GM12874 (cell line): ENCODE measurements around the gene HLCS.

ENCODE experiments used
- TF ChIP-seq, protein P1 (sequence below): IDR thresholded peaks from 2 replicates; pipeline ENCODE4 v1.5.1; 2011; ENCODE audit warnings: low read depth, mild to moderate bottlenecking, control low read depth, low read length, moderate library complexity; ENCODE audit not compliant: insufficient read depth

Gene HLCS

DNA sequence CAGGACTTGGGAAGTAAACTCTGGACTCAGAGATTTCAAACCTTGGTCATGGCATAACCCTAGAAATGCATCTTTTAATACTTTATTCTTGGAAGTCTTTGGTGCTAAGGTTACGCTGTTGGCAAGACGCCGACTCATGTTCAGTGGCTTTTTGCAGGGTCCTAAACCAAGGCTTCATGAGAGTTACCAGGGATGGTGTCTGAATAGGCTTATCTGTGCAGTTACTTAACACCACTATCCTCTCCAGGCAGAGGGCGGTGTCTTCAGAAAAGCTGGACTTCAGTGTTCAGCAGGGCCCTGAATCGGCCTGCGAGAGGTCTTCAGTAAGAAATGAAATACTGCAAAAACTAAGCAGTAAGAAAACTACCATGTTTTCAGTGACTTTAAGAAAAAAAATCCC is 209.3 kb downstream of the HLCS start:
- TF ChIP-seq, protein P1, sequence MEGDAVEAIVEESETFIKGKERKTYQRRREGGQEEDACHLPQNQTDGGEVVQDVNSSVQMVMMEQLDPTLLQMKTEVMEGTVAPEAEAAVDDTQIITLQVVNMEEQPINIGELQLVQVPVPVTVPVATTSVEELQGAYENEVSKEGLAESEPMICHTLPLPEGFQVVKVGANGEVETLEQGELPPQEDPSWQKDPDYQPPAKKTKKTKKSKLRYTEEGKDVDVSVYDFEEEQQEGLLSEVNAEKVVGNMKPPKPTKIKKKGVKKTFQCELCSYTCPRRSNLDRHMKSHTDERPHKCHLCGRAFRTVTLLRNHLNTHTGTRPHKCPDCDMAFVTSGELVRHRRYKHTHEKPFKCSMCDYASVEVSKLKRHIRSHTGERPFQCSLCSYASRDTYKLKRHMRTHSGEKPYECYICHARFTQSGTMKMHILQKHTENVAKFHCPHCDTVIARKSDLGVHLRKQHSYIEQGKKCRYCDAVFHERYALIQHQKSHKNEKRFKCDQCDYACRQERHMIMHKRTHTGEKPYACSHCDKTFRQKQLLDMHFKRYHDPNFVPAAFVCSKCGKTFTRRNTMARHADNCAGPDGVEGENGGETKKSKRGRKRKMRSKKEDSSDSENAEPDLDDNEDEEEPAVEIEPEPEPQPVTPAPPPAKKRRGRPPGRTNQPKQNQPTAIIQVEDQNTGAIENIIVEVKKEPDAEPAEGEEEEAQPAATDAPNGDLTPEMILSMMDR: no peak

DNA sequence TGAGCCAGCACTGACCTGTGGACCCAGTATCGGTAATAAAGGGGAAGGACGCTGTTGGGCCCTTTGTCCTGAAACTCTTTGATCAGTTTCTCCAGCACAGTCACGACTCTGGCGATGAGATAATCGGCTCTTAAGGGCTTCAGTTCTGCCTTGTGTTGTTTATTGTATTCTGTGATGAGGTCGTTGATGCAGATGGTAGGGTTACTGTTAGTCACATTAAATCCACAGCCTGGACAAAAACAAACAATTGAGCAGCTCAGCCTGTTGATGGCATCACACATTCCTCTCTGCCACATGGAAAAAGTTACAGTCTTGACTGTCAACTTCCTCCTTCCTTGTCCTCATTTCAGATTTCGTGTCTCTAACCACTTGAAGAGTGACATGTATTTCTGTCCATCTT is 209.9 kb downstream of the HLCS start:
- TF ChIP-seq, protein P1: no peak

DNA sequence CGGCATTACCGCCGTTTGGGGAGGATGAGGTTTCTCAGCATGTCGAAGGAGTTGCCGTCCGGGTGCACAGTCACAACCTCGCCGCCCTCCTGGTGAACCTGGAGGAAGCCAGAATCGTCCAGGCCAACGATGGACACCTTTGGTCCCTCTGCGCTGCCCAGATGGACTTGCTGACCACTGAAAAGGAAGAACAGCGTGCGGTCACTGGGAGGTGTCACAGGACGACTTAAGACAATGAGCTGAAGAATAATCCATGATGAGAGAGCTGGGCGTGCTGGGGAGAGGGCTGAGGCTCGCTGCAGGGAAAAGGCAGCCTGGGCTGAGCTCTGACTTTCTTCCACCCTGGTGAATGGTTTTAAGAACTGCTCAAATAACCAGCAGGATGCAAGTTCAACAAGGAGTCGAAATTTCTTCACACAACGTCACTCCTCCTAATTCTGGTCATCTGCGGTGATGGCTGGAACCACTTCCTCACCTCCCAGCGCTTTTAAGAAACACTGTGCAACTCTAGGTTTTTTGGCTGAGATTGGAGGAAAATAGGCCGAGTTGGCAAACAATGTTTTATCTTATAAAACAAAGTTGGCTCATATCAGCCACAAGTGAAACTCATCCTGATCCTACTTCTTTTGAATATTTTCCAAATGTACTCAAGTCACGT is 212.1 kb downstream of the HLCS start:
- TF ChIP-seq, protein P1: no peak

GRCh38 chr21:36753556-36753955 is 212.9 kb downstream of the HLCS start:
- TF ChIP-seq, protein P1: no peak

GRCh38 chr21:36751383-36751782 is 215.1 kb downstream of the HLCS start:
- TF ChIP-seq, protein P1: no peak

DNA sequence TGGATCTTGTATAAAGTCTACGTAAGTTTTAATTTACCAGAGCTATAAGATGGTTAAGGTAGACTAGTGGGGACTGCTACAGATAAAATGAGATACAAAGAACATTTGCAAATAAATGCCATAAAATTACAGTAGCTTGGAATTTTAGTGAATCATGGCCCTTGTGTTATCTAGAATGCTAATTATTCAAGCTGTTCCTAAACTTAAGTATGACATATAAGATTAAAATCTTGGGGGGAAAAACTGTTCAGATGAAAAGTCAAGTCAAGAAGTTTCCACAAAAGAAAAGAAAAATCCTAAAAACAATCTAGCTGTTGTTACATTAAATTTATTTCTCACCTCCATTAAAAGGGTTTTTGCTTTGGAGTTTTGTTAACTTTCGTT is 215.9 kb downstream of the HLCS start:
- TF ChIP-seq, protein P1: no peak

DNA sequence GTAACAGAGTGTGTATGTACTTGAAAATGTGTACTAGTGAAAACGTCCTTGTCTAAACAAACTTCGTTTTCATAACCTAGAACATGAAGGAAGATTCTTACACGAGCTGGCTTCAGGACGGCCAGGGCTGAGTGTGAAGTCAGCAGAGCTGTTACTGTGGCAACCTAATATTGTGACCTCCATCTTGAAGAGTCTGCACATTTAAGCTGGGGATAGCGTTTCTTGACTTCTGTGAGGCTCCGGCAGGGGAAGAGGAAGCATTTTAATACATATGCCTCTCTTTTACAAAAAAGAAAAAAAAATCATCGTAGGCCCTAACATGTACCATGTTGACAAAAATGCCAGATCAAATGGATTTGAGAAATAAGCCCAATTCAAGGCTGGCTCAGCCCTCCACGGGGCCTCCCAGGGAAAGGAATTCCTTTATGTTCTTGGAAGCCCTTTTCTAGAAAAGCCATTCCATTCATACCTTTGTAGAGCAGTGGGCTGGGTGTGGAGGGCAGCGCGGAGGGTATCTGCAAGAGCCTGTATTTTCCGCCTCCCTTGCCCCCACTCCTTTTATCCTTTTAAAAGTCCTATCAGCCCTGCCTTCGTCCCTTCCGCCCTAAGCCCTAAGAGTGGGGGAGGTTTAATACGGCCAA is 216.4 kb downstream of the HLCS start:
- TF ChIP-seq, protein P1: no peak
